GM18861 (cell line): ENCODE measurements around the gene CCSER1.
"Not testable (repeated sequence)": the region's sequence is repeated elsewhere in the genome, so short reads cannot be mapped to it uniquely, and the experiment has no call there.

Experiments used
- ATAC-seq: cut with Tn5 transposase; IDR thresholded peaks from one replicate; pipeline ENCODE4 v1.9.1; 2021; ENCODE audit not compliant: unreplicated experiment

Gene CCSER1

DNA sequence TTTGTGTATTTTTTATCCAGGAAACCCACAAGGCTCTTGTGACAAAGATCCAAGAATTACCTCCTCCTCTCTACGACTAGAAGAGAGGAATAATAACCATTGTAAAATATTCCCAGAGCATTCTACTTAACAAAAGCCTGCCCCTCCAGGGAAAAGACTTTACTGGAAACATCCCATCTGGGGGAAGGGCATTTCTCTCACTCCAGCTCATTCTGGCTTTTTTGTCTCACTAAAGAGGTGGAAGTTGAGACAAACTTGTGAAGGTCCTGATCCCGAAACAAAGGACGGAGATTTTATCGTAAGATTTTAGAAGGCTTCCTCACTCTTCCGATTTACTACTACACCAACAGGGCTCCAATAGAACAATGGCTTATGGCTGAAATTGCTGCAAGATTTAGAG is 1484.6 kb downstream of the CCSER1 start:
- ATAC-seq: no peak

DNA sequence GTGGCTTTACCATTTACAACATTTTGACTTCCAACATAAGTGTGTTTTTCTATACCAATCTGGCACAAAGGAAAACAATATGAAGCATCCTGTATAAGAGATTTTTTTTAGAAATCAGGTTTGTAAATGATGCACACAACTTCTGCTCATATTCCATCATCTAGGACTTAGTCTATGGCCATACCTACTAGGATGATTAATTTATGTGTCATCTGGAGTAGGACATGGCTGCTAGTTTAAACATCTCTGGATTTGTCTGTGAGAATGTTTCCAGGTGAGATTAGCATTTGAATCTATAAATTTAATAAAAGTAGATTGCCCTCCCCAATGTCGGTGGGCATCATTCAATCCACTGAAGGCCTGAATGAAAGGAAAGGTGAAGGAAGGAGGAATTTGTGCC is 1493.8 kb downstream of the CCSER1 start:
- no peak for ATAC-seq

DNA sequence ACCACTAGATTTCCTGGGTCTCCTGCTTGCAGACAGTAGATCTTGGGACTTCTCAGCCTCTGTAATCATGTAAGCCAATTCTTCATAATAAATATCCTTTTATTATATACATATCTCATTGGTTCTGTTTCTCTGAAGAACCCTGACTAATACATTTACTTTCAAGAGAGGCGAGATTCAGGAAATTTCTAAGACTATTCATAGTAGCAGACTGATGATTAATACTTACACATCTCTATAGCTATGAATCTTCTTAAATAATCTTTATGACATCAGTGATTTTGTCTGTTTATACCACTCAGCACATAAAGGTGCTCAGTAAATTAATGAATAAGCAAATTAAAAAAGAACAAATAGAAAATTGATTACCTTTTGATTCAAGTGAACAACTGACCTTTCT is 1494.3 kb downstream of the CCSER1 start:
- no peak for ATAC-seq

DNA sequence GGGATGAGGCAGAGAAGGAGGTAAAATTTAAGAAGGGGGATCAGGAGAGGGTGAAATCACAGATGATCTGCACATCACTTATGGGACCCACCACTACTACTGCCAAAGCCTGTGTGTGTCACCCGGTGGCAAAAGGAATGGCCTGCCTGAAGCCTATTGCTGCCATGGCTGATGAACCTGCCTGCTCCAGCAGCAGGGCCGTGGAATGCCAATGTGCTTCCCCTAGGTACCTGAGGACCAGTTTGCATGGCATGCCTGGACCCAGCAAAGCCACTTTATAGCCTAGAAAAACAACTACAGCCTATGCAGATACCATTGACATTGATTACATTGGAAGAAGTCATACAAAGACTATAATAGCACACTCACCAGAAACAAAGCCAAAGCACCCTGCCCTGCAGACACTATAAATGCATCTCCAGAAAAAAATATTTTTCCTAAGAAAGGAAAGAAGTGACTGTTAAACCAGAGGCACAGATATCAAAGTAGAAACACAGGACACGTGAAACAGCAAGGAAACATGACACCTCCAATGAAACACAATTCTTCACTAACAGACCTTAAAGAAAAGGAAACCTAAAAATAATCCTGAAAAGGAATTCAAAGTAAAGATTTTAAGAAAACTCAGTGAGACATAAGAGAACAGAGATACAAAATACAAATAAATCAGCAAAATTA is 1495.9 kb downstream of the CCSER1 start:
- no peak for ATAC-seq

DNA sequence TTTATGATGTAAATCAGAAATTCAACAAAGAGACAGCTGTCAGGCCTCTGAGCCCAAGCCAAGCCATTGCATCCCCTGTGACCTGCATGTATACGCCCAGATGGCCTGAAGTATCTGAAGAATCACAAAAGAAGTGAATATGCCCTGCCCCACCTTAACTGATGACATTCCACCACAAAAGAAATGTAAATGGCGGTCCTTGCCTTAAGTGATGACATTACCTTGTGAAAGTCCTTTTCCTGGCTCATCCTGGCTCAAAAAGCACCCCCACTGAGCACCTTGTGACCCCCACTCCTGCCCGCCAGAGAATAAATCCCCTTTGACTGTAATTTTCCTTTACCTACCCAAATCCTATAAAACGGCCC is 1496.4 kb downstream of the CCSER1 start:
- ATAC-seq: not testable (repeated sequence)

DNA sequence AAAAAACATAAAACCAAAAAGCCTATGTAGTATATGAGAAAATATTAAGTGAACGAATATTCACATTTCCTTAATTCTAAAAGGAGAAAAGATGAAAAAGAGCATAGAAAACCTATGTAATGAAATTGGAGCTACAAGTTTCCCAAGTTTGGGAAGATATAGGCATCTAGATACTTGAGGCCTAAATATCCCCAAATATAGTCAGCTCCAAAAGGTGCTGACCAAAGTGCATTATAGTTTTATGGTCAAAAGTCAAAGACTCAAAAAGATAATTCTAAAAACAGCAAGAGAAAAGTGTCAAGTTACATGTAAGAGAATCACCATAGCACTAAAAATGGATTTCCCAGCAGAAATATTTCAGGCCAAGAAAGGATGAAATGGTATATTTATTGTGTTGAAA is 1502.9 kb downstream of the CCSER1 start:
- no peak for ATAC-seq

DNA sequence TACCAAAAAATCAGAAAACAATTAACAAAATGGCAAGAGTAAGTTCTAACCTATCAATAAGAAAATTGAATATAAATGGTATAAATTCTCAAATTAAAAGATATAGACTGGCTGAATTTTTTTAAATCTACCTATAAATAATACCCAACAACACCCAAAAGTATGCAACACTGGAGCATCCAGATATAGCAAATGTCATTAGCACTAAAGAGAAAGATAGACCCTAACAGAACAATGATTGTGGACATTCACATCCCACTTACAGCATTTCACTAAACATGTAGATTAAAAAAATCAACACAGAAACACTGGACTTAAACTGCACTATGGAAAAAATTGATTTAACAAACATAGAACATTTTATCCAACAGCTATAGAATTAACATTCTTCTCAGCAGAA is 1503.6 kb downstream of the CCSER1 start:
- ATAC-seq: no peak

DNA sequence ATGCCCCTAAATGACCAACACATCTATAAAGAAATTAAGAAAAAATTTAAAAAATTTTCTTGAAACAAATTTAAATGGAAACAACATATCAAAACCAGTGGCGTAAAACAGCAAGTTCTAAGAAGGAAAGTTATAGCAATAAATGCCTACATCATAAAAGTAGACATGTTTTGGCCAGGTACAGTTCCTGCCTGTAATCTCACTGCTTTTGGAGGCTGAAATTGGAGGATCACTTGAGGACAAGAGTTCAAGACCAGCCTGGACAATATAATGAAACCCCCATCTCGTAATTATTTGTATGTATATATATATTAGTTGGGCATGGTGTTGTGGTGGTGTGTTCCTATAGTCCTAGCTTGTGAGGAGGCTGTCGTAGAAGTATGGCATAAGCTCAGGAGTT is 1504.1 kb downstream of the CCSER1 start:
- ATAC-seq: no peak

DNA sequence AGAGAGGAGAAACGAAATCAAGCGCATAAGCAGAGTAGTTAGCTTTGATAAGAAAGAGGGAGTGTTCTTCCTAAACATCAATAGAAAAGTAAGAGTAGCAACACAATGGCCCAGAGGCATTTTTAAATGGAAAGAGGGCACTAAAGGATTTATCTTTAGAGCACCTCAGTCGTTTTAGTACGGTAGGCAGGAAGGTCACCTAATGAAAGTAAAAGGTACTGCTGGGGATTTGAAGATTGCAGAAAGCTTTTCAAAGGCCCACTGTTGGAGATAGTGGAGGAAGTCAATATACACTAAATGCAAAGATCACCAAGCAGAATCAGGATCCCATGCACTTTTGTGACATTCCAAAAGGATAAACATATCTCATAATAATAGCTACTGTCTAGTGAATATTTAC is 1508.9 kb downstream of the CCSER1 start:
- no peak for ATAC-seq
